Testis (tissue), 3 donors: ENCODE results near the gene FOXN4. TPM values are rescaled to one million over a fixed set of nuclear protein-coding genes. Genes with fewer than 3 reads are reported as not detected.

Experiments
- DNase-seq: peaks from one replicate; pipeline ENCODE4 v3.0.0-alpha.2; 2019
- H3K27ac ChIP-seq, 2 donors: fragments of 200-600 bp; sonication (generic); one replicate each; pipeline ENCODE4 v1.5.1; 2019
- H3K27me3 ChIP-seq: fragments of 200-600 bp; sonication (generic); one replicate; pipeline ENCODE4 v1.5.1; 2019
- H3K36me3 ChIP-seq: fragments of 200-600 bp; sonication (generic); one replicate; pipeline ENCODE4 v1.5.1; 2017; ENCODE audit warnings: low read depth; ENCODE audit errors: missing control alignments
- H3K4me1 ChIP-seq: fragments of 200-600 bp; sonication (generic); one replicate; pipeline ENCODE4 v1.5.1; 2019
- H3K4me3 ChIP-seq, 2 donors: fragments of 200-600 bp; sonication (generic); one replicate each; pipeline ENCODE4 v1.5.1; 2017 to 2019
- H3K9me3 ChIP-seq: fragments of 200-600 bp; sonication (generic); one replicate; pipeline ENCODE4 v1.5.1; 2017
- CTCF ChIP-seq, 3 experiments: fragments of 450-650 bp in 2 of 3; fragments of 200-600 bp in 1 of 3; sonication (generic) in 1 of 3; IDR thresholded peaks; one replicate each; pipeline ENCODE4 v1.5.1; 2016 to 2019; ENCODE audit warnings: antibody characterized with exemption in 3 of 3, mild to moderate bottlenecking in 2 of 3, moderate library complexity in 1 of 3
- POLR2A ChIP-seq: fragments of 450-650 bp; IDR thresholded peaks from one replicate; pipeline ENCODE4 v1.6.1; 2017; ENCODE audit warnings: antibody characterized with exemption, mild to moderate bottlenecking, moderate library complexity
- WGBS, 2 donors: methylation state at CpG; one replicate each; pipeline ENCODE4 v1.1.5; 2018; 5-methylcytosine and 5-hydroxymethylcytosine counted together
- intact Hi-C: fragments of 100-400 bp; cut with DNase I; formaldehyde crosslinking; loops from one replicate; pipeline ENCODE4 v1.15.1; 2023; ENCODE audit warnings: low total_unique reads
- polyA plus RNA-seq: library from polyadenylated mRNA; stranded (reverse); fragments of 350-450 nt; fragmentation: Illumina TruSeq; extraction: RNeasy Lipid Tissue Mini Kit (QIAGEN cat#74804); gene quantifications from one replicate; pipeline ENCODE4 v1.2.3, GENCODE V29; 2014; ENCODE audit warnings: low read depth, low replicate concordance; ENCODE audit not compliant: insufficient read depth
- total RNA-seq, 2 donors: library from RNA; depleted of rRNA; stranded (reverse); fragments of >200 nt; gene quantifications; one replicate each; pipeline ENCODE4 v1.2.3, GENCODE V29; 2016

The FOXN4 gene
- total and polyA plus RNA-seq, 3 donors from 2014 or later = 7.8 to 17.1 (median 9.0) TPM

GRCh38 chr12:109307051-109307450 lies 2.0 kb downstream of the FOXN4 start:
- H3K4me1 ChIP-seq = no peaks in the 10 kb centered on the region
- intact Hi-C loops = no loop called here
- H3K27ac ChIP-seq = no peak overlapping the region
- H3K27me3 ChIP-seq = no peaks in the 10 kb centered on the region
- H3K36me3 ChIP-seq = no peaks in the 10 kb centered on the region
- TF ChIP-seq POLR2A = no peak
- TF ChIP-seq CTCF (IDR thresholded peaks at IDR 0.05) = no peak
- WGBS, 2 donors = 82 to 90% methylated on average over 7 to 9 of the region's 9 CpGs
- H3K4me3 ChIP-seq = no peak overlapping the region
- DNase-seq = no peak
- no peaks in the 10 kb centered on the region for H3K9me3 ChIP-seq

DNA sequence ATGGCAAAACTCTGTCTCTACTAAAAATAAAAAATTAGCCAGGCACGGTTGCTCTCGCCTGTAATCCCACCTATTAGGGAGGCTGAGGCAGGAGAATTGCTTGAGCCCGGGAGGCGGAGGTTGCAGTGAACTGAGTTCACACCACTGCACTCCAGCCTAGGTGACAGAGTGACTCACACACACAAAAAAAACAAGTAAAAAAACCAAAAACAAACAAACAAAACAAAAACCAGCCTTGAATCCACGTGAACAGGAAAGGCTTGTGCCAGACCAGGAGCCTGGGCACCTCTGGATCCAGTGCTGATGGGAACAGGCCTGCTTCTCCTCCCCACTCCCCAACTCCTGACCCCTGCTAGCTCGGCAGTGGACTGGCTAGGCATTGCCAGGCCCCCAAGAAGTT lies 3.5 kb downstream of the FOXN4 start:
- no peak overlapping the region for H3K27ac ChIP-seq
- intact Hi-C loops = no loop called here
- no peaks in the 10 kb centered on the region for H3K4me1 ChIP-seq
- WGBS, 2 donors = 87 to 89% methylated on average over 6 of the region's 6 CpGs
- H3K27me3 ChIP-seq = no peaks in the 10 kb centered on the region
- TF ChIP-seq CTCF (IDR thresholded peaks at IDR 0.05) (no peak), POLR2A (no peak)
- no peaks in the 10 kb centered on the region for H3K9me3 ChIP-seq
- DNase-seq = no peak
- no peaks in the 10 kb centered on the region for H3K36me3 ChIP-seq
- H3K4me3 ChIP-seq = no peak overlapping the region

GRCh38 chr12:109304485-109304884 lies 4.6 kb downstream of the FOXN4 start:
- no peaks in the 10 kb centered on the region for H3K36me3 ChIP-seq
- H3K27me3 ChIP-seq = no peaks in the 10 kb centered on the region
- intact Hi-C loops = no loop called here
- no peaks in the 10 kb centered on the region for H3K9me3 ChIP-seq
- no peak overlapping the region for H3K27ac ChIP-seq
- TF ChIP-seq POLR2A (no peak), CTCF (IDR thresholded peaks at IDR 0.05) (no peak)
- 75 to 78% methylated on average over 7 to 8 of the region's 8 CpGs for WGBS, 2 donors
- H3K4me3 ChIP-seq = no peak overlapping the region
- no peaks in the 10 kb centered on the region for H3K4me1 ChIP-seq
- DNase-seq = no peak

DNA sequence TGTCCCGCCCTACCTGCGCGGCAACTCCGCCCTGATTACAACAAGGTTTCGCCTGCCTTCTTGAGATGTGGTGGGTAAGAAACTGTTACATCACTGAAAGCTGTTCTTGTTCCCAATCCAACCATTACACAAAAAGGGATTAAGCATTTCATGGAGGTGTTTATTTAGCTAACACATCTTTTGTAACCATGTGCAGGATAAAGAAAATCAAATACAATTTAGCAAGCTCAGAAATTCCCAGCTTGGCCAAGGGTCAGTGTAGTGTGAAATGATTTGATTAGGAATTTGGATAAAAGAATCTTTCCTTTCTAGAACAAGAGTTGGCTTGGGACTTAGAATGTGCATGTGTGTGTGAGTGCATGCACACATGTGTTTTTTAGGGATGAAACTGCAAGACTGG lies 6.3 kb downstream of the FOXN4 start:
- WGBS, 2 donors = 85 to 94% methylated on average over 5 of the region's 5 CpGs
- H3K9me3 ChIP-seq = no peaks in the 10 kb centered on the region
- intact Hi-C loops = no loop called here

More for the DNA sequence above, 6.3 kb downstream of the FOXN4 start:
- TF ChIP-seq CTCF (IDR thresholded peaks at IDR 0.05) (no peak), POLR2A (no peak)
- Histone ChIP-seq H3K36me3 (no peaks in the 10 kb centered on the region), H3K27me3 (no peaks in the 10 kb centered on the region), H3K4me3 (no peak overlapping the region), H3K27ac (no peak overlapping the region), H3K4me1 (no peaks in the 10 kb centered on the region)
- no peak for DNase-seq
